ENCODE measurements around the gene OMD. TPM values are rescaled to one million over a fixed set of nuclear protein-coding genes. Genes with fewer than 3 reads are reported as not detected.

The OMD gene
- total RNA-seq, 1 donor from 2014 or later, result not detected

GRCh38 chr9:92369075-92369474 is 55.2 kb downstream of the OMD start:
- H3K4me1 Mint-ChIP-seq, result no peaks in the 10 kb centered on the region
- no peak for DNase-seq (ENCODE audit: low spot score in 2 of 2, unreplicated experiment in 2 of 2)
- no peak overlapping the region for H3K4me3 Mint-ChIP-seq
- peaks cover 19% of the 10 kb centered on the region for H3K9me3 Mint-ChIP-seq
- no peaks in the 10 kb centered on the region for H3K27me3 Mint-ChIP-seq (ENCODE audit: low read depth)
- H3K27ac Mint-ChIP-seq, result no peak overlapping the region
- peaks cover 9% of the 10 kb centered on the region for H3K36me3 Mint-ChIP-seq
- TF ChIP-seq CTCF (IDR thresholded peaks at IDR 0.05; ENCODE audit: unreplicated experiment), result no peak

Other genes starting within 250 kb of the OMD start
- 117 to 127 TPM (median 126 TPM) in 3 replicates for gene IARS1, start 130.8 kb downstream of the OMD start, total RNA-seq
- 39.0 to 43.4 TPM (median 42.7 TPM) in 3 replicates for gene NOL8, start 99.1 kb downstream of the OMD start, total RNA-seq
- 6.0 to 7.8 TPM (median 7.4 TPM) in 3 replicates for gene CENPP, start 98.5 kb downstream of the OMD start, total RNA-seq
- 2.2 to 3.1 TPM (median 2.6 TPM) in 3 replicates for gene OGN, start 19.9 kb downstream of the OMD start, total RNA-seq
- 0.63 to 0.86 TPM (median 0.63 TPM) in 3 replicates for gene ASPN, start 58.0 kb upstream of the OMD start, total RNA-seq
- gene ECM2, start 111.5 kb upstream of the OMD start, total RNA-seq, result 0.16 to 0.20 TPM in 2 of 3 replicates, not detected in the other
- gene IPPK, start 245.7 kb upstream of the OMD start, total RNA-seq, result 7.8 to 10.0 TPM (median 9.3 TPM) in 3 replicates

All from mesothelial cell of epicardium (in vitro differentiated cells).